Measurements from ENCODE around the gene HBA1. TPM values are rescaled to one million over a fixed set of nuclear protein-coding genes. Genes with fewer than 3 reads are reported as not detected.
"Not testable (repeated sequence)": the region's sequence is repeated elsewhere in the genome, so short reads cannot be mapped to it uniquely, and the experiment has no call there.

Gene HBA1
- total RNA-seq, 1 experiment from 2014 or later, result not detected

- DNase-seq (ENCODE audit: low spot score), result no peak
Observed at GRCh38 chr16:203246-203645, 26.8 kb downstream of the HBA1 start.

- DNase-seq (ENCODE audit: low spot score), result not testable (repeated sequence)
Observed at GRCh38 chr16:204046-204445, 27.6 kb downstream of the HBA1 start.

DNA sequence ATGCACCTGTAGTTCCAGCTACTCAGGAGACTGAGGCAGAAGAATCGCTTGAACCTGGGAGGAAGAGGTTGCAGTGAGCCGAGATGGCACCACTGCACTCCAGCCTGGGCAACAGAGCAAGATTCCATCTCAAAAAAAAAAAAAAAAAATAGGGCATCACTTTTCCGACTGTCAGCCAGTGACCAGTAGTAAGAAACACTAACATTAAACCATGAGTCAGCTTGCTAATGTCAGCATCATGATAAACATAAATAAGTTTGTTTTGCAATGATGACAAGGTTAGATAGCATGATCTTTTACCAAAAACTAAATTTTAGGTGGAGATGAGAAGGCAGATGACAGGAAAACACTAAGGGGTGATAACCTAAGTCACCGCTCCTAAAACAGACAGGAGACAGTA lies 32.9 kb downstream of the HBA1 start:
- not testable (repeated sequence) for DNase-seq (ENCODE audit: low spot score)

DNA sequence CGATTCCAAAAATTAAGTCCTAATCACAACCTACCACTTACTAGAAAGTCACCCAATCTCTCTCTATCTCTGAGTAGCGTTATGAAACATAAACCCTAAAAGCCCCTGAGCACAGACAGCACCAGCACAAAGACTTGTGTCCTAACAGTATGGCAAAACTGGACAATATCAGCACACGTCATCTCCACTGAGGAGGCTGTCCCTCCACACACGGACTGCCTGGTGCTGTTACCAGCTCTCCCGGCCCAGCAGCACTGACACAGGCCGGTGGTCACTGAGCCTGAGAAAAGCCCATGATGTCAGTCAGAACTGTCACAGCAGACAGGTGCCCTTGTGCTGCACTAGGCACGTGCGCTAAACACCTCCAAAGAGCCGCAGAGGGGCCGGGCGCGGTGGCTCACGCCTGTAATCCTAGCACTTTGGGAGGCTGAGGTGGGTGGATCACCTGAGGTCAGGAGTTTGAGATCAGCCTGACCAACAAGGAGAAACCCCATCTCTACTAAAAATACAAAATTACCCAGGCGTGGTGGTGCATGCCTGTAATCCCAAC lies 35.2 kb downstream of the HBA1 start:
- DNase-seq (ENCODE audit: low spot score), result not testable (repeated sequence)

DNA sequence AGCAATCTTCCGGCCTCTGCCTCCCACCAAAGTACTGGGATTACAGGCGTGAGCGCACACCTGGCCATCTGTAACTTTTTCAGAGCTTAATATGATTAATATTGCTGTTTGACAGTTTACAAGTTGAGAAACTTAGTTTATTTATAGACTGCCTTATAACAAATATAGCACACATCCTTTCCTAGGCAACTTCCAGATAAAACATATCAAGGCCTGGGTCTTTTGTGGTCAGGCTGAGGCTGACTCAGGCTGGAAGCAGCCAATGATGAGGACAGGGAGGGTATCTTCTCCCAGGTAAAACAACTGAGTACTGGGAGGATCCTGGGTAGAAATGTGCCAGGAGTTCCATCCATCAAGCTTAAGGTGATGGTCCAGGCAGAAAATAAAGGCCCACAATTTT lies 36.5 kb downstream of the HBA1 start:
- peak; percentile 37 for DNase-seq (ENCODE audit: low spot score)

DNA sequence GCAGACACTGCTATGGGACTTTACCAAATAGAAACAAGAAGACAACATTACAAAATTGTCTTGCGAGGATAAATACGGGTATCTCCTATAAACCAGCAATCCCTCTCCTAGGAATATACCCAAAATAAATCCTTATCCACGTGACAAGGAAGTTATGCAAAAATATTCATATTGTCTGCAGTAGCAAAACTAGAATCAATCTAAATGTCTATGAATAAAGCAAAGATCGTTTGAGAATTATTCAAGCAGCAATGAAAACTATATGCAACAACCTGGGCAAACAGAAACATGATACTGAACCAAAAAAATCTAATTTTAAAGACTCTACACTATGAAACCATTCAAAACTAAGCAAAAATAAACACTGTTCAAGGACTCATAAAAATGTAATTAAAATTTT lies 43.5 kb downstream of the HBA1 start:
- no peak for DNase-seq (ENCODE audit: low spot score)

Other genes starting within 250 kb of the HBA1 start
- 11.7 and 15.9 TPM in 2 replicates for gene POLR3K, start 123.1 kb upstream of the HBA1 start, total RNA-seq (2014; rRNA removed; shearing (Covaris generic))
- gene SNRNP25, start 122.9 kb upstream of the HBA1 start, total RNA-seq (2014; rRNA removed; shearing (Covaris generic)), result 70.8 and 84.5 TPM in 2 replicates
- 39.3 and 43.7 TPM in 2 replicates for gene RHBDF1, start 104.0 kb upstream of the HBA1 start, total RNA-seq (2014; rRNA removed; shearing (Covaris generic))
- gene MPG, start 98.5 kb upstream of the HBA1 start, total RNA-seq (2014; rRNA removed; shearing (Covaris generic)), result 144 TPM in 2 replicates
- gene NPRL3, start 38.0 kb upstream of the HBA1 start, total RNA-seq (2014; rRNA removed; shearing (Covaris generic)), result 7.3 TPM in 2 replicates
- gene HBZ, start 24.0 kb upstream of the HBA1 start, total RNA-seq (2014; rRNA removed; shearing (Covaris generic)), result not detected in 2 replicates
- gene HBM, start 10.7 kb upstream of the HBA1 start, total RNA-seq (2014; rRNA removed; shearing (Covaris generic)), result not detected in 2 replicates
- gene HBA2, start 3.8 kb upstream of the HBA1 start, total RNA-seq (2014; rRNA removed; shearing (Covaris generic)), result not detected in 2 replicates
- gene HBQ1, start 3.8 kb downstream of the HBA1 start, total RNA-seq (2014; rRNA removed; shearing (Covaris generic)), result not detected in 2 replicates
- gene LUC7L, start 52.8 kb downstream of the HBA1 start, total RNA-seq (2014; rRNA removed; shearing (Covaris generic)), result 62.4 and 80.0 TPM in 2 replicates
- 72.1 and 106 TPM in 2 replicates for gene FAM234A, start 58.1 kb downstream of the HBA1 start, total RNA-seq (2014; rRNA removed; shearing (Covaris generic))
- 0.07 TPM in 1 of 2 replicates, not detected in the other for gene RGS11, start 99.3 kb downstream of the HBA1 start, total RNA-seq (2014; rRNA removed; shearing (Covaris generic))
- 1.1 and 4.0 TPM in 2 replicates for gene ARHGDIG, start 103.9 kb downstream of the HBA1 start, total RNA-seq (2014; rRNA removed; shearing (Covaris generic))
- gene PDIA2, start 106.5 kb downstream of the HBA1 start, total RNA-seq (2014; rRNA removed; shearing (Covaris generic)), result 0.29 and 0.41 TPM in 2 replicates
- 39.0 and 50.5 TPM in 2 replicates for gene AXIN1, start 176.0 kb downstream of the HBA1 start, total RNA-seq (2014; rRNA removed; shearing (Covaris generic))
- gene MRPL28, start 193.9 kb downstream of the HBA1 start, total RNA-seq (2014; rRNA removed; shearing (Covaris generic)), result 234 and 252 TPM in 2 replicates
- gene PGAP6, start 205.3 kb downstream of the HBA1 start, total RNA-seq (2014; rRNA removed; shearing (Covaris generic)), result 46.6 and 58.5 TPM in 2 replicates
- 161 and 179 TPM in 2 replicates for gene NME4, start 220.5 kb downstream of the HBA1 start, total RNA-seq (2014; rRNA removed; shearing (Covaris generic))
- gene DECR2, start 225.2 kb downstream of the HBA1 start, total RNA-seq (2014; rRNA removed; shearing (Covaris generic)), result 8.1 and 12.5 TPM in 2 replicates
- 22.0 and 27.4 TPM in 2 replicates for gene RAB11FIP3, start 249.0 kb downstream of the HBA1 start, total RNA-seq (2014; rRNA removed; shearing (Covaris generic))

Measured in A172 (cell line).